ENCODE measurements around the gene CMIP.

Gene CMIP

DNA sequence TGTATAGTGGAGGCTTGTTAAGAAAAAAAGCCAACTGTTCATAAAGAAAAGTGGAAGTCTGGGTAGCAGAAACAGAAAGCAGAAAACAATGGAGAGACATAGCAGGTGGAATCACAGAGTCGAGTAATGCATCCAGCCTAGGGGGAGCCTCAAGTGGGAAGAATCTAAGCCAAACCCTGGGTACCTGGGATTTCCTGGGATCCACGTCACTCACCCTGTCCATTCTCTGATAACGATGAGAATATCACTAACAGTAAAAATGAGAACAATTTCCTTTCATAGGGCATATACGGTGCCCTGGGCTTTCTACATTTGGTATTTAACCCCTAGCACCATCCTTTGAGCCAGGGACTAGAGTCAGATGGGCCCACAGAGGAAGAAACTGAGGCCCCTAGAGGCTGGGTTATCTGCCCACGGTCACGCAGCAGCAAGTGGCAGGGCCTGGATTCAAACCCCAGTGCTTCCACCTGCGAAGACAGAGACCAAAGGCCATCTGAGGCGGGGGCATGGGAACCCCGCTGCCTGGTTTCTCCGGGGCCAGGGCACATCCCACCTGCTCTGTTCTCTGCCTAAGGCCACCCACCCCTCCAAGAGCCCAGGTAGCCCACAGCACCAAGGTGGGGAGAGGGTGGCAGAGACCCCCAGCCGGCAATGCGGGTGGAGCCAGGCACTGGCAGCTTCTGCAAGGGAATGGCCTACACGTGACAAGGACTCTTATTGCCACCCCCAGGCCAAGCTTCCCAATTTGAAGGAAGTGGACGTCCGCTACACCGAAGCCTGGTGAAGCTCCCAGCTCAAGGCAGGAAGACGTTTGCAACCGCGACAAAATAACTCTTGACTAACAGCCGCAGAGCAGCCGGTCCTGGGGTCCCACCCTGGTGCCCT, 264.6 kb downstream of the CMIP start:
- Histone ChIP-seq H3K27ac (ENCODE audit: low read depth, low read length) (no peak overlapping the region), H3K9ac (ENCODE audit: low read depth, low read length) (no peak overlapping the region), H3K4me3 (ENCODE audit: low read depth, low read length) (no peak overlapping the region), H3K27me3 (ENCODE audit: control insufficient read depth, insufficient read depth, low read length) (no peaks in the 10 kb centered on the region), H3K9me3 (ENCODE audit: control insufficient read depth, insufficient read depth, low read length) (no peaks in the 10 kb centered on the region), H3K36me3 (ENCODE audit: control insufficient read depth, insufficient read depth, low read length) (peaks cover 41% of the 10 kb centered on the region), H3K4me1 (ENCODE audit: control insufficient read depth, insufficient read depth, low read length) (peaks cover 27% of the 10 kb centered on the region)

DNA sequence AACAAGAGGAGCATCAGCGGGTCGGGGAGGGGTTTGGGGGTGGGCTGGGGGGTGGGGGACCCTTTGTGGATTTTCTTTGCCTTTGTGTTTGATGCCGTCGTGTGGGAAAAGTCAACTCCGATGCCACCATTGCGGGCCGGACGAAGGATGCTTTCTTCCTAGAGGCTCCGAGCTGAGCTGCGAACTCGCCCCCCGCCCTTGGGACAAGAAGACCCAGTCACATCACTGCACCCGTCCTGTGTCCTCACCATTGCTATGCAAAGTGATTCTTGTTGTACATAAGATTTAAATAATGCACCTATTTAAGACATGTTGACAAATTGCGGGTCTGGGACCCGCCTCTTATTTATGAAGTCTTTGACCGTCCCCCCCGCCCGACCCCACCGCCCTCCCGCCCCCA, 265.4 kb downstream of the CMIP start:
- H3K36me3 ChIP-seq (ENCODE audit: control insufficient read depth, insufficient read depth, low read length), result peaks cover 36% of the 10 kb centered on the region
- no peaks in the 10 kb centered on the region for H3K27me3 ChIP-seq (ENCODE audit: control insufficient read depth, insufficient read depth, low read length)
- peaks cover 27% of the 10 kb centered on the region for H3K4me1 ChIP-seq (ENCODE audit: control insufficient read depth, insufficient read depth, low read length)
- H3K9me3 ChIP-seq (ENCODE audit: control insufficient read depth, insufficient read depth, low read length), result no peaks in the 10 kb centered on the region
- H3K9ac ChIP-seq (ENCODE audit: low read depth, low read length), result no peak overlapping the region
- H3K27ac ChIP-seq (ENCODE audit: low read depth, low read length), result no peak overlapping the region
- no peak overlapping the region for H3K4me3 ChIP-seq (ENCODE audit: low read depth, low read length)

DNA sequence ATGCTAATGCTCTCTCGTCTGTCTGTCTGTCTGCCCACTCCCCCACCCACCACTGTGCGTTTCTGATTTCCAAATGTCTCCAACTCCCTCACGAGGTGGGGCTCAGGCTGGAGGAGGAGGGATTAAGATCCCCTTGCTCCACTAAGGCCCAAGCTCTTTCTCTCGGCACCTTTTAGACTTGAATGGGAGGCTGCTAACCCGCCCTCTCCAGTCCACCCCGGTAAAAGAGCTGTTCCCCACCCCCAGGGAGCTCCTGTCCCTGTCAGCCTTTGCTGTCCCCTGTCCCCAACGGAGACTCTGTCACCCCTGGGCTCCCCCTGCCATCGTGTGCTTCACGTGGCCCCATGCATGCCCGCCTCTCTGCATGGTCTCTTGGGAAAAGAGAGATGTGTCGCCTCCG, 266.0 kb downstream of the CMIP start:
- Histone ChIP-seq H3K4me1 (ENCODE audit: control insufficient read depth, insufficient read depth, low read length) (peaks cover 30% of the 10 kb centered on the region), H3K4me3 (ENCODE audit: low read depth, low read length) (no peak overlapping the region), H3K27ac (ENCODE audit: low read depth, low read length) (peak overlapping the region; percentile 78), H3K9ac (ENCODE audit: low read depth, low read length) (no peak overlapping the region), H3K9me3 (ENCODE audit: control insufficient read depth, insufficient read depth, low read length) (no peaks in the 10 kb centered on the region), H3K36me3 (ENCODE audit: control insufficient read depth, insufficient read depth, low read length) (peaks cover 31% of the 10 kb centered on the region), H3K27me3 (ENCODE audit: control insufficient read depth, insufficient read depth, low read length) (no peaks in the 10 kb centered on the region)

DNA sequence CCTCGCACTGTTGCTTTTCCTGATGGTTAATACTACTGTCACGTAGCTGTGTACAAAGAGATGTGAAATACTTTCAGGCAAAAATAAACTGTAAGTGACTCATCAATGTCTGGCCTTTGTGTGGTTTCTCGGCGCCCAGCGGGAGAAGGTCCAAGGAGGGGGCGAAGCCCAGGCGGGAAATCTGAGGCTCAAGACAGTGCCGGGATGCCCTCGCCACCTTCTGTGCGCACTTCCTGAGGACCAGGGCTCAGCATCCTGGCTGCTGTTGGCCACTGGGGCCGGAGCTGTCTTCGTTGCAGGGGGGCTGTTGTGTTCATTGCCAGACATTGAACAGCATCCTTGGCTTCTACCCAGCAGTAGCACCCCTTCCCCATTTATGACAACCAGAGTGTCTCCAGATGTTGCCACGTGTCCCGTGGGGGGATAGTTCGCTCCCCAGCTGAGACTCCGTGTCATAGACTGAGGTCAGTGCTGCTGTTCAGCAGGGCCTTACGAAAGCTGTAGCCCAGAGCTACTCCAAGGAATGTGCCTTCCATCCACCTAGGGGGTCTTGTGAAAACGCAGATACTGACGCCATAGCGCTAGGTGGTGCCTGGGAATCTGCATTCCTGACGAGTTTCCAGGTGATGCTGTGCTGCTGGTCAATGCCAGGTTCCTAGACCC, 267.2 kb downstream of the CMIP start:
- no peaks in the 10 kb centered on the region for H3K27me3 ChIP-seq (ENCODE audit: control insufficient read depth, insufficient read depth, low read length)
- peak overlapping the region; percentile 32; the same call in 1 of the 2 replicates for H3K9ac ChIP-seq (ENCODE audit: low read depth, low read length)
- peaks cover 40% of the 10 kb centered on the region for H3K4me1 ChIP-seq (ENCODE audit: control insufficient read depth, insufficient read depth, low read length)
- no peaks in the 10 kb centered on the region for H3K9me3 ChIP-seq (ENCODE audit: control insufficient read depth, insufficient read depth, low read length)
- H3K4me3 ChIP-seq (ENCODE audit: low read depth, low read length), result no peak overlapping the region
- H3K27ac ChIP-seq (ENCODE audit: low read depth, low read length), result peak overlapping the region; percentile 78
- H3K36me3 ChIP-seq (ENCODE audit: control insufficient read depth, insufficient read depth, low read length), result peaks cover 25% of the 10 kb centered on the region

DNA sequence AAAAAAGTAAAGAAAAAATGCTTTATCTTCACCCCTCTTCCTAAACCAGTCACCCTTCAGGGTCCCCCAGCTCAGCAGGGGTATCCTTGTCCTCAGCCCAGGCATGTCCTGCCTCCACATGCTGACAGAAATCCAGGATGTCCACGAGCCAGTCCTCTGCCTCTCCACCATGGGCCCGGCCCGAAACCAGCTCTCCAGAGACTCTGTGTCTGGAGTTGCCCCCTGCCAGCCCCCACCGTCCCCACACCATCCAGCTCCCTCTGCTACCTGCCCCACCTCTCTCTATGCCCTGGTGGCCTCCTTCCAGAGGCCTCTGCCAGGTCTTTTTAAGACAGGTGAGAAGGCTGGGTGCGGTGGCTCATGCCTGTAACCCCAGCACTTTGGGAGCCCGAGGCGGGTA, 268.1 kb downstream of the CMIP start:
- Histone ChIP-seq H3K4me3 (ENCODE audit: low read depth, low read length) (no peak overlapping the region), H3K27me3 (ENCODE audit: control insufficient read depth, insufficient read depth, low read length) (no peaks in the 10 kb centered on the region), H3K27ac (ENCODE audit: low read depth, low read length) (no peak overlapping the region), H3K4me1 (ENCODE audit: control insufficient read depth, insufficient read depth, low read length) (peaks cover 43% of the 10 kb centered on the region), H3K36me3 (ENCODE audit: control insufficient read depth, insufficient read depth, low read length) (peaks cover 16% of the 10 kb centered on the region), H3K9me3 (ENCODE audit: control insufficient read depth, insufficient read depth, low read length) (no peaks in the 10 kb centered on the region), H3K9ac (ENCODE audit: low read depth, low read length) (no peak overlapping the region)

DNA sequence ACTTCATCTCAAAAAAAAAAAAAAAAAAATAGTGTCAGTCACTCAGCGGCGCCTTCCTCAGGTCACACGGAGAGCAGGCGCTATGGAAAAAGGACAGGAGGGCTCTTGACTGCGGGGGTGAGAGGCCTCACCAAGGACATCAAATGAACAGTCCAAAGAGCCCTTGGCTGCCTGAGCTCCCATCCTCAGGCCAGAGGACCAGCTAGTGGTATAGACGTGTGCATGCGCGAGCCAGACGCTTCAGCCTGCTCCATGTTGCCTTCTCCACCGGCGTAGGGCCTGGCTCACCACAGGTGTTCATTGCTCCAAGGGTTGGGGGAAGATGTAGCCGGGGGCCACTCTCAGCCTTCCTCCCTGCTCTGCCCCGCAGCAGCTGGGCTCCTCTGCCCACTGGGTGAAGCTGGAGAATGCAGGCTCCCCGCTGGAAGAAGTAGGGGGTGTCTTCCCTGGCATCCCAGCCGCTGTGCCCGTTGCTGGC, 268.7 kb downstream of the CMIP start:
- peaks cover 43% of the 10 kb centered on the region for H3K4me1 ChIP-seq (ENCODE audit: control insufficient read depth, insufficient read depth, low read length)
- H3K9me3 ChIP-seq (ENCODE audit: control insufficient read depth, insufficient read depth, low read length), result no peaks in the 10 kb centered on the region
- no peaks in the 10 kb centered on the region for H3K27me3 ChIP-seq (ENCODE audit: control insufficient read depth, insufficient read depth, low read length)
- no peak overlapping the region for H3K27ac ChIP-seq (ENCODE audit: low read depth, low read length)
- no peak overlapping the region for H3K4me3 ChIP-seq (ENCODE audit: low read depth, low read length)
- no peak overlapping the region for H3K9ac ChIP-seq (ENCODE audit: low read depth, low read length)
- H3K36me3 ChIP-seq (ENCODE audit: control insufficient read depth, insufficient read depth, low read length), result peaks cover 9% of the 10 kb centered on the region

DNA sequence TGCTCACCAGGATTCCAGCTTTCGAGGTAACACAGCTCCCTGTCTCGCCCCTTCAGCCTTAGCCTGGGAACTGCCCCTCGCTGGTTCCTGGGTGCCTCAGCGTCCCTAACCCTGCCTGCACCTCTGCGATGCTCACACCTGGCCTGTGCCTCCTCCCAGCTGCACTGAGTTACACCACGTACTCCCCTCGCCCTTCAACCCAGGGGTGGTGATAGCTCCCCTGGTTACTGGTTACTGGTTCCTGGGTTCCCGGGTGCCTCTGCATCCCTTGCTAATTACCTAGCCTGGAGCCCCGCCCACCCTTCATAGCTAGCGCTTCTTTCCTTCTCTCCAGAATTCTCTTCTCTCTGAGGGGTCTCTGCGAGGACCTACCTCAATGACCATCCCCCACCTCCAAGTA, 269.2 kb downstream of the CMIP start:
- no peak overlapping the region for H3K27ac ChIP-seq (ENCODE audit: low read depth, low read length)
- peaks cover 5% of the 10 kb centered on the region; the same call in 1 of the 2 replicates for H3K36me3 ChIP-seq (ENCODE audit: control insufficient read depth, insufficient read depth, low read length)
- H3K27me3 ChIP-seq (ENCODE audit: control insufficient read depth, insufficient read depth, low read length), result no peaks in the 10 kb centered on the region
- no peak overlapping the region for H3K4me3 ChIP-seq (ENCODE audit: low read depth, low read length)
- peaks cover 44% of the 10 kb centered on the region for H3K4me1 ChIP-seq (ENCODE audit: control insufficient read depth, insufficient read depth, low read length)
- H3K9ac ChIP-seq (ENCODE audit: low read depth, low read length), result no peak overlapping the region
- H3K9me3 ChIP-seq (ENCODE audit: control insufficient read depth, insufficient read depth, low read length), result no peaks in the 10 kb centered on the region

DNA sequence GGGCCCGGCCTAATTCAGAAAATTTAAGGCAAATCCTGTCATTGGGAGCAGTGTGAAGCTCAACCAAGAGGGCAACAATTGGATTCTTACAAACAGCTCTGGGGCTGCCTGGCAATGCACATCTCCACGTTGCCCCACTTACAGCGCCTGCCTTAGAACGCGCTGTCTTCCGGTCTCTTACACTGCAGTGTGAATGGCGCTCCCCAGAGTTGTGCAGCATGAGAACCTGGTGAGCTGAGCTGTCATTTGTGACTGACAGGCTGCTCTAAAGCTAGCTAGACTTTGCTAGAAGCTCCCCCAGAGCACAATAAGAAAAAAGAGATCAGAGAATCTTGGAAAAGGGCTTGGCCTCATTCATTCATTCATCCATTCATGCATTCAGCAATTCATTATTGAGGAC, 270.0 kb downstream of the CMIP start:
- Histone ChIP-seq H3K36me3 (ENCODE audit: control insufficient read depth, insufficient read depth, low read length) (no peaks in the 10 kb centered on the region), H3K27me3 (ENCODE audit: control insufficient read depth, insufficient read depth, low read length) (no peaks in the 10 kb centered on the region), H3K9me3 (ENCODE audit: control insufficient read depth, insufficient read depth, low read length) (no peaks in the 10 kb centered on the region), H3K9ac (ENCODE audit: low read depth, low read length) (no peak overlapping the region), H3K27ac (ENCODE audit: low read depth, low read length) (no peak overlapping the region), H3K4me3 (ENCODE audit: low read depth, low read length) (no peak overlapping the region), H3K4me1 (ENCODE audit: control insufficient read depth, insufficient read depth, low read length) (peaks cover 44% of the 10 kb centered on the region)

DNA sequence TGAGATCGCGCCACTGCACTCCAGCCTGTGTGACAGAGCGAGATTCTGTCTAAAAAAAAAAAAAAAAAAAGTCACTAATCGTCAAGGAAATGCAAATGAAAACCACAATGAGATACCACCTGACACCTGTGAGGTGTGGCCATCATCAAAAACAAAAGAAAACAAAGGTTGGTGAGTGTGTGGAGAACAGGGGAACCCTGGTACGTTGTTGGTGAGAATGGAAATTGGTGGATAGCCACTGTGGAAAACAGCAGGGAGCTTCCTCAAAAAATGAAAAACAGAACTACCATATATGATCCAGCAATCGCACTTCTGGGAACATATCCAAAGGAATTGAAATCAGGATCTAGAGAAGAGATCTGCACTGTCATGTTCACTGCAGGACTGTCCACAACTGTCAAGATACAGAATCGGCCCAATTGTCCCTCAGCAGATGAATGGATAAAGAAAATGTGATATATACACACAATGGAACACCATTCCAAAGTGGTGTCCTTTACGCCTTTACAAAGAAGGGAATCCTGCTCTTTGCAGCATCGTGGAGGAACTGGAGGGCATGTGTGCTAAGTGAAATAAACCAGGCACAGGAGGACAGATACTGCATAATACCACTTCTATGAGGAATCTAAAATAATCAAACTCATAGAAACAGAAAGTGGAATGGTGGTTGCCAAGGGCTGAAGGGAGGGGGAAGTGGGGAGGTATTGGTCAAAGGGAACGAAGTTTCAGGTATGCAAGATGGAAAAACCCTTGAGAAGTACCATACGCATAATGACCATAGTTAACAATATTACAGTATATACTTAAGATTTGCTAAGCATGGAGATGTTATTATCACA, 271.0 kb downstream of the CMIP start:
- Histone ChIP-seq H3K4me3 (ENCODE audit: low read depth, low read length) (no peak overlapping the region), H3K4me1 (ENCODE audit: control insufficient read depth, insufficient read depth, low read length) (peaks cover 41% of the 10 kb centered on the region), H3K27ac (ENCODE audit: low read depth, low read length) (no peak overlapping the region), H3K36me3 (ENCODE audit: control insufficient read depth, insufficient read depth, low read length) (no peaks in the 10 kb centered on the region), H3K9ac (ENCODE audit: low read depth, low read length) (no peak overlapping the region), H3K9me3 (ENCODE audit: control insufficient read depth, insufficient read depth, low read length) (no peaks in the 10 kb centered on the region), H3K27me3 (ENCODE audit: control insufficient read depth, insufficient read depth, low read length) (no peaks in the 10 kb centered on the region)

DNA sequence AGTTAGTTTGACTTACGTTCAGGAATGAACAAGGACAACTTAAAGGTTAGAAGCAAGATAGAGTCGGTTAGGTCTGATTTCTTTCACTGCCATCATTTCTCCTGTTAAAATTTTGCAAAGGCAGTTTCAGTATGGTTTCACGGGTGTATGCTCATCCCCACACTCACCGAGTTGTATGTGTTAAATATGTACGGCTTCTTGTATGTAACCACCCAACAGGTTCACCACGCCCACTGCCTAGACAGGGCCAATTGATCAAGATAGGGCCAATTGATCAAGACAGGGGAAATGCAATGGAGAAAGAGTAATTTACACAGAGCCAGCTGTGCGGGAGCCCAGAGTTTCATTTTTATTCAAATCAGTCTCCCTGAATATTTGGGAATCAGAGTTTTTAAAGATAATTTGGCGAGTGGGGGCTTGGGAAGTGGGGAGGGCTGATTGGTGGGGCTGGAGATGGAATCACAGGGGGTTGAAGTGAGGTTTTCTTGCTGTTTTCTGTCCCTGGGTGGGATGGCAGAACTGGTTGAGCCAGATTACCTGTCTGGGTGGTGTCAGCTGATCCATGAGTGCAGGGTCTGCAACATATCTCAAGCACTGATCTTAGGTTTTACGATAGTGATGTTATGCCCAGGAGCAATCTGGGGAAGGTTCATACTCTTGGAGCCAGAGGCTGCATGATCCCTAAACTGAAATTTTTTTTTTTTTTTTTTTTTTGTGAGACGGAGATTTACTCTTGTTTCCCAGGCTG, 272.0 kb downstream of the CMIP start:
- no peaks in the 10 kb centered on the region for H3K36me3 ChIP-seq (ENCODE audit: control insufficient read depth, insufficient read depth, low read length)
- H3K27me3 ChIP-seq (ENCODE audit: control insufficient read depth, insufficient read depth, low read length), result no peaks in the 10 kb centered on the region
- H3K9me3 ChIP-seq (ENCODE audit: control insufficient read depth, insufficient read depth, low read length), result no peaks in the 10 kb centered on the region
- no peak overlapping the region for H3K27ac ChIP-seq (ENCODE audit: low read depth, low read length)
- no peak overlapping the region for H3K4me3 ChIP-seq (ENCODE audit: low read depth, low read length)
- peaks cover 31% of the 10 kb centered on the region for H3K4me1 ChIP-seq (ENCODE audit: control insufficient read depth, insufficient read depth, low read length)
- H3K9ac ChIP-seq (ENCODE audit: low read depth, low read length), result no peak overlapping the region

Measured in HUES48 (cell line).